PC-3 (cell line): ENCODE measurements around the gene ARL4D.

Source experiments
- CTCF ChIP-seq: fragments of 300-600 bp; sonication (generic); conservative IDR thresholded peaks from 2 replicates; pipeline ENCODE4 v1.5.1; 2017; ENCODE audit warnings: antibody characterized with exemption, low read depth, mild to moderate bottlenecking, low read length
- EZH2 ChIP-seq: fragments of 300-600 bp; sonication (generic); IDR thresholded peaks from one replicate; pipeline ENCODE4 v1.6.1; 2017; ENCODE audit warnings: antibody characterized with exemption, mild to moderate bottlenecking, low read length; ENCODE audit not compliant: unreplicated experiment
- EZH2phosphoT487 ChIP-seq: fragments of 300-600 bp; sonication (generic); IDR thresholded peaks from 2 replicates; pipeline ENCODE4 v1.6.1; 2018; ENCODE audit warnings: mild to moderate bottlenecking, antibody characterized with exemption, low read length, borderline replicate concordance

- TF ChIP-seq CTCF (peak; percentile 19; the same call in 1 of the 2 replicates), EZH2phosphoT487 (no peak), EZH2 (no peak)
These were observed 33.4 kb upstream of the ARL4D start for GRCh38 chr17:43365356-43365755.
